Embryonic facial prominence (tissue), 1 donor: ENCODE results near the gene NUDT16.

Source experiments
- DNase-seq: peaks from one replicate; pipeline ENCODE4 v3.0.0-alpha.2; 2016; ENCODE audit errors: extremely low spot score

NUDT16 gene

DNA sequence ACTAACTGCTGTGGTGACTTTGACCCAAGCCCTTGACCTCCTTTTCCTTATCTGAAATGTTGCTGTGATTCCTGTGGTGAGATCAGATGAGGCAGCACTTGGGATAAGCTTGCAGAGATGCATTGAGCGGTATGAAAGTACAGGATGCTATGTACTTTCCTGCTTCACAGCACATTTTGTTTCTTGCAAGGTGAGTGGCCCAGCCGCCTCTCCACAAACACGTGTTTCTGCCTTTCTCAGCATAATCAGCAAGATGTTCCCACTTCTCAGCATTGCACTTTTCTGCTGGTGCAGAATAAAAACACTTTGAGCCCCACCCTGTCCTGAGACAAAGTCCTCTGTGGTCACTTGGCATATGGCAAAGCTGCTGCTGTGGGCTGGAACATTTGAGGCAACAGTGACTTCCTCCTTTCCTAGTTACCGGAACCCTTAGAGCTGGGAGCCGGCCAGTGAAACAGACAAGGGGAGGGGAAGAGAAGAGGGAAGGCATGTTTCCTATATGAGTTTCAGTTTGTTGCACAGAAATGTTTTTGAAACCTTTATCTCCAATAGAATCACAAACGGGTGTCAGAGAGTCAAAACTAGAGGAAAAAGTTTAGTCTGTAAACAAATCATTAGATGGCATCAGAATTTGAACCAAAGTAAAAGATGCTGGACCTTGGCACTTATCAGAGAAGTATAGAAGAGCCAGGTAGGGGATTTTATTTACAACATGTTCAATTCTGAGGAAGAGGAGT is 5.0 kb downstream of the NUDT16 start:
- no peak for DNase-seq

- no peak for DNase-seq
Observed at GRCh38 chr3:131387796-131388489, 6.4 kb downstream of the NUDT16 start.

GRCh38 chr3:131388490-131388799 is 6.9 kb downstream of the NUDT16 start:
- DNase-seq = no peak

- DNase-seq = no peak
Observed at GRCh38 chr3:131390331-131390730, 8.8 kb downstream of the NUDT16 start.

DNA sequence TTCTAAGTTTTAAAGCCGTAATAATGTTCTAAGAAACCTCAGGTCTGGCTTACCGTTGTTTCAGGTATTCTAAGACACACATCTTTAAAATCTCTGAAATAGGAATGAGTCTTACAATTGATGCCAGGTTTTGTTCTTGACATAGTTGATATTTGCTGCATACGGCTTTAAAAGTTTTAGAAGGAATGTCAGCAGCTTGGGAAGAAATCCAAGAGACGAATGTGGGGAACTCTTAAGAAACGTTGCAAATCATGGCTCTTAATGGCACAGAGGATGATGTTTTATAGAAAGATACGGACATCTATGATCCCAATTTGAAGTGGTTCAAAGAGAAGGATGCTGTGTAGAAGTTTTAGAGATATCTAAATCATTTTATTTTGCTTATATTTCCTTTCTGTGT is 11.5 kb downstream of the NUDT16 start:
- DNase-seq = no peak

DNA sequence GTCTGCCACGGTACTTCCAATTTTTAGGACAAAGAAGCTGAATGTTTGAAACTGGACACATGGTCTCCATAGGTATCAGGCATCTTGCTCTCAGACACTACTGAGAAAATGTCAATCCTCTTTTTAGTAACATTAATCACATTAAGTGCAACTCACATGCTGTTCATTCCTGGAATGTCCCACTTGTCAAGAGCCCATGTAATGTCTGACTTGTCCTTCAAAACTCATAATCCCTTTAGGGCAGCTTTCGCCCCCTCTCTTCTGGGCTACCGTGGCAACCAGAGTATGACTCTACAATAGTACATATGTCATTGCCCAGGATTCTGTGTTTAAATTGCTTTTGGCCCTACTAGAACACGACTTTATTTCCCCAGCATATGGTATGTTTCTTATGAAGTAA is 12.3 kb downstream of the NUDT16 start:
- no peak for DNase-seq

- DNase-seq = no peak
Observed at GRCh38 chr3:131394400-131394799, 12.8 kb downstream of the NUDT16 start.

DNA sequence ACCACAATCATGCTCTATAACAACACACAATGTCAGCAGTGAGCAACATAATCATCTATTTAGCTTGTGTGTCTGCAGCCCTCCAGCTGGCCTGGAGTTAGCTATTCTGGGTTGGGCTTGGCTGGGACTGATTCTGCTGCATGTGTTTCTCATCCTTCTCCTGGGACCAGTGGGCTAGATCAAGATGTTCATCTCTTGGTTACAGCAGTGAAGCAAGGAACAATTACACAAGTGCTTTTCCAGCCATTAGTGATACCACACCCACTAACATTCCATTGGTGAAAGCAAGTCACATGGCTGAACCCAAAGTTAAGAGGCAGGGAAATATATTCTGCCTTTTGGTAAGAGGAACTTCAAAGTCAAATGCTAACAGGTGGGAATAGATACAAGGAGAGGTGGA is 14.6 kb downstream of the NUDT16 start:
- no peak for DNase-seq

DNA sequence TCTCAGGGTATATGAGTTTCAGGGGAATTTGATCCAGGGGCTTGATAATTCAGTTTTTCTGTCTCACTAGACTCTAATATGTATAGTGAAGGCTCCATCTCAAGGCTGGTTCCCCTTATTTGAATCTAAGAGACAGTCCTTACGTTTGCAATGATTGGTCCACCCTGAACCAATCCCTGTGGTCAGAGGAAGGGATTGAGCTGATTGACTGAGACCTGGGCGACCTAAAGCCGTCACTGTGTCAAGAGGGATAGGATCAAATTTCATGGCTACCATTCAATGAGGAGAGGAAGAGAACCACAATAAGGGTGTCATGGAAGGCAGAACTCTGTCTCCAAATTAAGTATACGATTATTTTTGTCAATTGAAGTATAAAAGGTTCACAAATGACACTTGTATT is 16.3 kb downstream of the NUDT16 start:
- no peak for DNase-seq

GRCh38 chr3:131401978-131402377 is 20.4 kb downstream of the NUDT16 start:
- no peak for DNase-seq

DNA sequence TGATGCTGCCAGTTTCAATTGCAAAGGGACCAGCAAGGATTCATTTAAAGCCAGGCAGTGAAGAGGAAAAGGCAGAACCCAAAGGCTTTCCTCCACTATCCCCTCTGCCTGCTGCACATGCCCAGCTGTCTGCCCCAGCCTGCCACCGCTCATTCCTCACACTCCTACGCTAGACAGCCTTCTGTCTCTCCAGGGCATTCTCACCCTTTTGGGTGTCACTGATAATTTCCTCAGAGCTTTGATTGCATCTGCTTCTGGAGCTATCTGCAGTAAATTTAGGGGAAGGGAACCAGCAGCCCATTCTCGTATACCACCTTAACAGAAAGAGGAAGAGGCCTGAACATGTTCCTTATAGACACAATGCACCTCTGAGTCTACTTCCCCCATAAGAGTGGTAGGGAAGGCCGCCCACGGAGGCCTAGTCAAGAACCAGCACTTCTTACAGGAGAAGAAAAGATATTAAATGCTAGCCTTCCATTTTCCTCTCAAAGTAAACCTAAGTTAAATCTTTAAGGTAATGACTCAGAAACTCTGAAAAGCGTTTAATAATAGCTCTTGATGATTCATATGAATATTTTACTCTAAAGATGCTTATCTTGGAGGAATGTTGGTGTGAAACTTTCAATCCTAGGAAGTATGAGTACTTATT is 20.9 kb downstream of the NUDT16 start:
- DNase-seq = no peak

DNA sequence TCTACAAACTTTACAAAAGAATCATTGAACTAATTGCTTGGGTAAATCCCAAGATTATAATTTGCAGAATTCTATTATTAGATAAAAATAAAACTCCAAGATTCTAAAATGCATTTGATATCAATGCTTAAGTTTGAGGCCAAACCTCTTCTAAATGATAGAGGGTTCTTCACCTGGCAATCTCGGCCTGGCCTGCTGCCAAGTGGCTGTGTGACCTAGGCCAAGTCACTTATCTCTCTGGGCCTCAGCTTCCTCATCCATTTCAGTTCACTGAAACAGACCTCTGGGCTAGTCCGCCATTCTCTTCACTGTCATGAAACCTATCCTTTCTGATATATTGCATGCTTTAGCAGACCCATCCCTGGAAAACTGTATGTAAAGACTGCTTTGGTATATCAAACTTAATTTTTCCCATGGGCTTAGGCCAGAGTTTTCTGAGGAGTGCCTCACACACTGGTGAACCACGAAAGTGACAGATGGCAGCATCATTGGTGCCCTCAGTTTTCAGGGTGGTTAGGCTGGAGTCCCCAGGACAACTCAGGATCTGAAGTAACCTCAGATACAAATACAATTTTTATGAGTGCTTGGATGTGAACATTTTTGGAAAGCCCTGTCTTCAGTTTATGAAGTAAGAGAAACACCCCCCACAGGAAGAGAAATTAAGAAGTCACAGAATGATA is 21.8 kb downstream of the NUDT16 start:
- DNase-seq = no peak

GRCh38 chr3:131405411-131405810 is 23.8 kb downstream of the NUDT16 start:
- no peak for DNase-seq

DNA sequence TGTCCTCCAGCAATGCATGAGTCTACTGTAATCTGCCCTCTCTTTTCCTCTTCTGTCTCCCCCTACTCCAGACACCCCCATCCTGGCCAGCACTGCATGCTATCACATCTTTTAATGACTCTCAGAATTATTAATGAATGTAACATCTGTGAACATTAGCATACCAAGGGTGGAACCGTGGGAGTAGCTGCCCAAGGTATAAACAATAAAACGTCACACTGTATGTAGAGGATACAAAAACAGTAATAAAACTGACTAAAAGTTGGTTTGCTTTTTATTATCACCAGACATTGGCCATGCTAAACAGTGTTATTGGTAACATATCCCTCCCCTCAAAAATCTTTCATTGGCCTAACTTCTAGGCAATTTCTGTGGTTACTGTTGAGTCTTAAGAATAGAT is 24.7 kb downstream of the NUDT16 start:
- DNase-seq = no peak

GRCh38 chr3:131417751-131418150 is 36.2 kb downstream of the NUDT16 start:
- no peak for DNase-seq

GRCh38 chr3:131421301-131421700 is 39.7 kb downstream of the NUDT16 start:
- no peak for DNase-seq

DNA sequence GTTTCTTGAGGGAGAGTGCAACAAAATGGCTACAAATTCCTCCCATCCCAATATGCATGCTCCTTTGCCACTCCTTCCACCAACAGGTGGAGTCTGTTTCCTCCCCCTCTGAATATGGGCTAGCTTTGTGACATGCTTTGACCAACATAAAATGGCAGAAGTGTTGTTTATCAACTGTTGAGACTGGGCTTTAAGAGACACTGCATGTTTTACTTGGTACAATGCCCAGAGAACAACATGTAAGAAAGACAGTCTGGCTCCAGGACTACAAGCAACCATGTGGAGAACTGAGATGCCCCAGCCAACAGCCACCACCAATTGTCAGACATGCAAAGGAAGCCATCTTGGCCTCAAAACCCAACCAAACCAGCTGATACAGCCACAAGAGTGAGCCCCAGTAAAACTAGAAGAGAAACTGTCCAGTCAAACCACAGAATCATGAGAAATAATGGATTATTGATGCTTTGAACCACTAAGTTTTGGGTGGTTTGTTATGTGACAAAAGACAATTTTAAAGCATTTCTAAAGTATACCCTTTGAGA is 40.5 kb downstream of the NUDT16 start:
- DNase-seq = no peak

DNA sequence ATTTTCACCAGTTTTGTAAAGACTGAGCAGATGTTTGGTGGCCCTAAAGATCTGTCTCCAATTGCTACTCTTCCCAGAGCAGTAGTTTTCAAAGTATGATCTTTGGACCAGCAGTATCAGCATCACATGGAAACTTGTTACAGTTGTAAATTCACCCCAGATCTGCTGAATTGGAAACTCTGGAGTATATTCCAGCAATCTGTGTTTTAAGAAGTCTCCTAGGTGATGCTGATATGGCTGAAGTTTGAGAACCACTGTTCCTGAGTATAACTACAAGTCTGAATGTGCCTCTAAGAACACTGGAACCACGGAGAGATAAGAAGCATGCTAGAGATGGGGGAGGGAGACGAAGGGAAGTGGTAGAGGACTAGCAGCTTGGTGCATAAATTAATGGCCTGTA is 45.7 kb downstream of the NUDT16 start:
- no peak for DNase-seq

GRCh38 chr3:131431754-131432153 is 50.2 kb downstream of the NUDT16 start:
- DNase-seq = no peak

DNA sequence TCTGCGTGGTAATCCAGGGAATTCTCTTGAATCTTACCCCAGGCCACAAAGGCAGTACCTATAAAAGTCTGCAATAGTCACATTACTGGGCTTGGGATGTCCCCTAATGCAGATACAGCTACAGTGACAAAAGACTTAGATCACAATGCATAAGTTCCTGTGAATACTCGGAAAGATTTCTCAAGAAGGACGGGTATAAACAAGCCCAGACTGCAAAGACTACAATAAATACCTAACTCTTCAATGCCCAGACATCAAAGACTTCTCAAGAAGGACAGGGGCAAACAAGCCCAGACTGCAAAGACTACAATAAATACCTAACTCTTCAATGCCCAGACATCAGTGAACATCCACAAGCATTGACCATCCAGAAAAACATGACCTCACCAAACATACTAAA is 50.9 kb downstream of the NUDT16 start:
- DNase-seq = no peak

DNA sequence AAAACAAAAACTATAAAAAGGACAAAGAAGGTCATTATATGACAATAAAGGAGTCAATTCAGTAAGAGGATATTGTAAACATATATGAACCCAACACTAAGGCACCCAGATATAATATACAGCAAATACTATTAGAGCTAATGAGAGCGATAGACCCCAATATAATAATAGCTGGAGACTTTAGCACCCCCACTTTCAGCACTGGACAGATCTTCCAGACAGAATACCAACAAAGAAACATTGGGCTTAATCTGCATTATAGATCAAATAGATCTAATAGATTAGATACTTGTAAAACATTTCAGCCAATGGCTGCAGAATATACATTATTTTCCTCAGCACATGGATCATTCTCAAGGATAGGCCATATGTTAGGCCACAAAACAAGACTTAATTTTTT is 53.4 kb downstream of the NUDT16 start:
- DNase-seq = no peak
